H1 (cell line): Measurements from ENCODE around the gene UFSP2. TPM values are rescaled to one million over a fixed set of nuclear protein-coding genes. Genes with fewer than 3 reads are reported as not detected.
A peak's percentile ranks its signal among the peaks of the same experiment; 100 is the strongest.

Source experiments
- BRCA1 ChIP-seq: IDR thresholded peaks from 2 replicates; pipeline ENCODE4 v1.6.1; 2012; ENCODE audit warnings: low read depth, low read length, improper control_type of control experiment
- CTBP2 ChIP-seq: IDR thresholded peaks from 2 replicates; pipeline ENCODE4 v1.7.0; 2011; ENCODE audit warnings: borderline replicate concordance, mild to moderate bottlenecking, moderate library complexity, mixed read lengths, low read length; ENCODE audit not compliant: insufficient read depth, insufficient read length
- JUND ChIP-seq: IDR thresholded peaks from 2 replicates; pipeline ENCODE4 v1.6.1; 2011; ENCODE audit warnings: mild to moderate bottlenecking, improper control_type of control experiment, low read length
- KDM1A ChIP-seq: fragments of 200-600, 300-600 bp; sonication (generic); IDR thresholded peaks from 2 replicates; pipeline ENCODE4 v1.7.1; 2016; ENCODE audit warnings: mild to moderate bottlenecking, low read length, borderline replicate concordance
- POLR2A ChIP-seq, 2 experiments: IDR thresholded peaks; 1 replicate in 1 of 2; 2 replicates in 1 of 2; pipeline ENCODE4 v1.6.1; 2011; ENCODE audit warnings: low read depth in 2 of 2, low read length in 2 of 2, mild to moderate bottlenecking in 2 of 2; ENCODE audit errors: control extremely low read depth in 1 of 2
- POLR2AphosphoS5 ChIP-seq: IDR thresholded peaks from 2 replicates; pipeline ENCODE4 v1.6.1; 2011; ENCODE audit warnings: low read depth, low read length
- RBBP5 ChIP-seq: IDR thresholded peaks from 2 replicates; pipeline ENCODE4 v1.7.1; 2012; ENCODE audit warnings: low read depth, mild to moderate bottlenecking, inconsistent platforms, low read length, moderate library complexity, borderline replicate concordance
- RFX5 ChIP-seq: IDR thresholded peaks from 2 replicates; pipeline ENCODE4 v1.6.1; 2011; ENCODE audit warnings: low read depth, low read length, improper control_type of control experiment, borderline replicate concordance
- polyA plus RNA-seq, 7 experiments: library from polyadenylated mRNA; depleted of rRNA in 3 of 7; stranded (reverse) in 5 of 7; unstranded in 2 of 7; fragments of >200 nt in 5 of 7; fragments of 200-250 nt in 2 of 7; gene quantifications; 1 replicate in 5 of 7; 2 replicates in 1 of 7; 4 replicates in 1 of 7; pipeline versions ENCODE4 v1.2.1 to v1.2.3, GENCODE V29; 2011 to 2013; ENCODE audit warnings: missing spikeins in 2 of 7, mixed read lengths in 2 of 7
- total RNA-seq: library from RNA; stranded (reverse); fragmentation: NEBNext Ultra II Directional; extraction: Animal tissue kit (Norgen Biotek cat#: 25700); gene quantifications from 2 replicates; pipeline ENCODE4 v1.2.1, GENCODE V29; 2021
- TF ChIP-seq, protein P1 (sequence below): IDR thresholded peaks from 2 replicates; pipeline ENCODE4 v1.6.1; 2011; ENCODE audit warnings: low read length, improper control_type of control experiment

Gene UFSP2
- total and polyA plus RNA-seq, 2 of the 8 experiments (the other 6 are each of a cell fraction or from before 2014, with no cell fraction given) = 22.9 to 26.0 TPM

DNA sequence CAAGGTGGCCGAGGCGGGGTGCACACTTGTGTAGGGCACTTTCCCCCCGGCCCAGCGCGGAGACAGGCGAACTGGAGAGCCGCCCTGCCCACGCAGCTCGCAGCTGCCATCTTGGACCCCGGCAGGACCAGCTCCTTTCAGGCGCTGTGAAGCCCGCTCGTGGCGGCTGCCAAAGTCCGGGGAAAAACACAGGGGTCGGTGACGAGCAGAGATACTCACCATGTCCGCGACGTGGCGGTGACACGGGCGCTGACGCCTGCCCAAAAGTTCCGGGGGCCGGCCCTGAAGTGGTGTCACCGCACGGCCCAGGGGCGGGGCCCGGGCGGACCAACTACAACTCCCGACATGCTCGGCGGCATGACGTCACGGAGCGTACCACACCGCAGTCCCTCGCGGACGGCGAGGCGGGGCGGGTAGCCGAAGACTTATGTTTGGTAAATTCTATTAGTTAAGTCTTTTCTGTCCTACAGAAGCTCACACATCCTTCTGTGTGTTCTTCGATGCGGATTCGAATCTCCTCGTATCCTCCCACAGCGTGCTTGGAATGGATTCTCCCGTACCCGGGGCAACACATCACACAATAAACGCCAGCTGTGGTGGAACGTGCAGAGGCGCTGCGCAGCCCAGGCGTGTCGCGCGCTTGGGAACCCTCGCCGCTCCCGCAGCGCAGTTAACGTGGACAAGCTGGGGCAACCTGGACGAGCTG lies at the start of gene UFSP2 (continued):
- TF ChIP-seq JUND (peak; percentile 99), RFX5 (no peak), RBBP5 (peak; percentile 54), BRCA1 (0 out of 2 replicates have a peak, but pooled peaks have one; percentile 48), KDM1A (no peak), POLR2A (IDR thresholded peaks at IDR 0.05; ENCODE audit: control extremely low read depth in 1 of 2, low read depth in 2 of 2, low read length in 2 of 2) (peak in 1 of 2 experiments; percentile 43; a peak in 1 of 3 replicates), CTBP2 (peak; percentile 44), POLR2AphosphoS5 (peak; percentile 77; the same call in 1 of the 2 replicates)
- TF ChIP-seq, protein P1, sequence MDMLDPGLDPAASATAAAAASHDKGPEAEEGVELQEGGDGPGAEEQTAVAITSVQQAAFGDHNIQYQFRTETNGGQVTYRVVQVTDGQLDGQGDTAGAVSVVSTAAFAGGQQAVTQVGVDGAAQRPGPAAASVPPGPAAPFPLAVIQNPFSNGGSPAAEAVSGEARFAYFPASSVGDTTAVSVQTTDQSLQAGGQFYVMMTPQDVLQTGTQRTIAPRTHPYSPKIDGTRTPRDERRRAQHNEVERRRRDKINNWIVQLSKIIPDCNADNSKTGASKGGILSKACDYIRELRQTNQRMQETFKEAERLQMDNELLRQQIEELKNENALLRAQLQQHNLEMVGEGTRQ = no peak
